ENCODE data around the gene FRRS1L.

- TF ChIP-seq, protein P1, sequence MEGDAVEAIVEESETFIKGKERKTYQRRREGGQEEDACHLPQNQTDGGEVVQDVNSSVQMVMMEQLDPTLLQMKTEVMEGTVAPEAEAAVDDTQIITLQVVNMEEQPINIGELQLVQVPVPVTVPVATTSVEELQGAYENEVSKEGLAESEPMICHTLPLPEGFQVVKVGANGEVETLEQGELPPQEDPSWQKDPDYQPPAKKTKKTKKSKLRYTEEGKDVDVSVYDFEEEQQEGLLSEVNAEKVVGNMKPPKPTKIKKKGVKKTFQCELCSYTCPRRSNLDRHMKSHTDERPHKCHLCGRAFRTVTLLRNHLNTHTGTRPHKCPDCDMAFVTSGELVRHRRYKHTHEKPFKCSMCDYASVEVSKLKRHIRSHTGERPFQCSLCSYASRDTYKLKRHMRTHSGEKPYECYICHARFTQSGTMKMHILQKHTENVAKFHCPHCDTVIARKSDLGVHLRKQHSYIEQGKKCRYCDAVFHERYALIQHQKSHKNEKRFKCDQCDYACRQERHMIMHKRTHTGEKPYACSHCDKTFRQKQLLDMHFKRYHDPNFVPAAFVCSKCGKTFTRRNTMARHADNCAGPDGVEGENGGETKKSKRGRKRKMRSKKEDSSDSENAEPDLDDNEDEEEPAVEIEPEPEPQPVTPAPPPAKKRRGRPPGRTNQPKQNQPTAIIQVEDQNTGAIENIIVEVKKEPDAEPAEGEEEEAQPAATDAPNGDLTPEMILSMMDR (conservative IDR thresholded peaks at IDR 0.05; ENCODE audit: low read depth, low read length): no peak
- TF ChIP-seq, protein P2, sequence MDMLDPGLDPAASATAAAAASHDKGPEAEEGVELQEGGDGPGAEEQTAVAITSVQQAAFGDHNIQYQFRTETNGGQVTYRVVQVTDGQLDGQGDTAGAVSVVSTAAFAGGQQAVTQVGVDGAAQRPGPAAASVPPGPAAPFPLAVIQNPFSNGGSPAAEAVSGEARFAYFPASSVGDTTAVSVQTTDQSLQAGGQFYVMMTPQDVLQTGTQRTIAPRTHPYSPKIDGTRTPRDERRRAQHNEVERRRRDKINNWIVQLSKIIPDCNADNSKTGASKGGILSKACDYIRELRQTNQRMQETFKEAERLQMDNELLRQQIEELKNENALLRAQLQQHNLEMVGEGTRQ (IDR thresholded peaks at IDR 0.05; ENCODE audit: low read depth, low read length): no peak
- no peak for TF ChIP-seq SMC3 (IDR thresholded peaks at IDR 0.05; ENCODE audit: low read depth, low read length)
- TF ChIP-seq, protein P3, sequence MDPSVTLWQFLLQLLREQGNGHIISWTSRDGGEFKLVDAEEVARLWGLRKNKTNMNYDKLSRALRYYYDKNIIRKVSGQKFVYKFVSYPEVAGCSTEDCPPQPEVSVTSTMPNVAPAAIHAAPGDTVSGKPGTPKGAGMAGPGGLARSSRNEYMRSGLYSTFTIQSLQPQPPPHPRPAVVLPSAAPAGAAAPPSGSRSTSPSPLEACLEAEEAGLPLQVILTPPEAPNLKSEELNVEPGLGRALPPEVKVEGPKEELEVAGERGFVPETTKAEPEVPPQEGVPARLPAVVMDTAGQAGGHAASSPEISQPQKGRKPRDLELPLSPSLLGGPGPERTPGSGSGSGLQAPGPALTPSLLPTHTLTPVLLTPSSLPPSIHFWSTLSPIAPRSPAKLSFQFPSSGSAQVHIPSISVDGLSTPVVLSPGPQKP (IDR thresholded peaks at IDR 0.05; ENCODE audit: borderline replicate concordance, low read depth, low read length): no peak
- no peak for TF ChIP-seq CEBPB (IDR thresholded peaks at IDR 0.05; ENCODE audit: low read depth, low read length)
- TF ChIP-seq MAZ (IDR thresholded peaks at IDR 0.05; ENCODE audit: borderline replicate concordance, low read depth, low read length): no peak
- TF ChIP-seq BHLHE40 (IDR thresholded peaks at IDR 0.05; ENCODE audit: low read depth, low read length): no peak
These were observed 65.2 kb downstream of the FRRS1L start for GRCh38 chr9:109101810-109102209.

Data from IMR-90 (cell line).